Measurements from ENCODE around the gene ADAMTS17. TPM values are rescaled to one million over a fixed set of nuclear protein-coding genes. Genes with fewer than 3 reads are reported as not detected.

ADAMTS17 gene
- total RNA-seq, 1 donor from 2014 or later: 6.2 TPM

DNA sequence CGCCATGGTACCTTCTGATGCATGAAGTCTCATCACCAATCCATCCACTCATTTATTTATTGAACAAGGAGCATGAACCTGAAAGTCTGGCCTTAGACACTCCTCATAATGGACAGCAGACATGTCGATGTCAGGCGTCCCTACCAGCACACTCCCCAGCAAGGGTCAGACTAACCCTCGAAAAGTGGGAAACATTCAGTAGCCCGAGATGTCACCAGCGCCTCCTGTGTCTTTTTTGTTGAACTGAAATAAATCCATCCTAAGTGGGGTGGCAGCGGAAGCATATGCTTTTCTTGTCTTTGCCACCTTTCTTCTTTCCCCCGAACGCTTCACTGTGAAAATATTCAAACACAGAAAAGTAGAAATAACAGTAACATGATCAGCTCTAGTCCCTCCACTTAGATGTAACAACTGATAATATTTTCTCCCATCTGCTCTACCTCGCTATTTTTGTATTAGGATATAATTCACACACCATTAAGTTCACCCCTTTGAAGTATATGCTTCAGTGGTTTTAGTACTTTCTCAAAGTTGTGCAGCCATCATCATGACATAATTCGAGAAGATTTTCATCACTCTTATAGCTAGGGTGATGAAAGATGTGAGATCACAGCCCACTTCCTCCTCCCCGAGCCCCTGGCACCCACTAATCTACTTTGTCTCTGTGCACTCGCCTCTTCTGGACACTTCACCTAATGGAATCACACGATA lies 121.6 kb downstream of the ADAMTS17 start:
- Histone ChIP-seq H3K4me3 (no peak overlapping the region), H3K27me3 (no peaks in the 10 kb centered on the region), H3K36me3 (no peaks in the 10 kb centered on the region), H3K27ac (no peak overlapping the region), H3K9me3 (no peaks in the 10 kb centered on the region), H3K4me1 (peaks cover 5% of the 10 kb centered on the region)
- ATAC-seq: no peak
- TF ChIP-seq, protein P1, sequence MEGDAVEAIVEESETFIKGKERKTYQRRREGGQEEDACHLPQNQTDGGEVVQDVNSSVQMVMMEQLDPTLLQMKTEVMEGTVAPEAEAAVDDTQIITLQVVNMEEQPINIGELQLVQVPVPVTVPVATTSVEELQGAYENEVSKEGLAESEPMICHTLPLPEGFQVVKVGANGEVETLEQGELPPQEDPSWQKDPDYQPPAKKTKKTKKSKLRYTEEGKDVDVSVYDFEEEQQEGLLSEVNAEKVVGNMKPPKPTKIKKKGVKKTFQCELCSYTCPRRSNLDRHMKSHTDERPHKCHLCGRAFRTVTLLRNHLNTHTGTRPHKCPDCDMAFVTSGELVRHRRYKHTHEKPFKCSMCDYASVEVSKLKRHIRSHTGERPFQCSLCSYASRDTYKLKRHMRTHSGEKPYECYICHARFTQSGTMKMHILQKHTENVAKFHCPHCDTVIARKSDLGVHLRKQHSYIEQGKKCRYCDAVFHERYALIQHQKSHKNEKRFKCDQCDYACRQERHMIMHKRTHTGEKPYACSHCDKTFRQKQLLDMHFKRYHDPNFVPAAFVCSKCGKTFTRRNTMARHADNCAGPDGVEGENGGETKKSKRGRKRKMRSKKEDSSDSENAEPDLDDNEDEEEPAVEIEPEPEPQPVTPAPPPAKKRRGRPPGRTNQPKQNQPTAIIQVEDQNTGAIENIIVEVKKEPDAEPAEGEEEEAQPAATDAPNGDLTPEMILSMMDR (IDR thresholded peaks at IDR 0.05): no peak
- no peak for DNase-seq
- intact Hi-C loops (cut with DNase I): no loop called here

DNA sequence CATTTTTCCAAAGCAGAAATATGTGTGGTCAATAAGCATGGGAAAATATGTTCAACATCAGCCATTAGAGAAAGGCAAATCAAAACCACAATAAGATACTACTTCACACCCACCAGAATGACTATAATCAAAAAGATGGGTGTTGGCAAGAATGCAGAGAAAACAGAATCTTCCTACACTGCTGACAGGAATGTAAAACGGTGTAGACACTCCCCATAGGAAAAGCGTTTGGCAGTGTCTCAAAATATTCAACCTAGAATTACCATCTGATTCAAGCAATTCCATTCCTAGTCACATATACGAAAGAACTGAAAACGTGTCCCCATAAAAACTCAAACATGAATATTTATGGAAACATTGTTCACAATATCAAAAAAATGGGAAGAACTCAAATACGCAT lies 123.3 kb downstream of the ADAMTS17 start:
- intact Hi-C loops (cut with DNase I): no loop called here
- ATAC-seq (no peak), DNase-seq (no peak)
- Histone ChIP-seq H3K4me1 (peaks cover 5% of the 10 kb centered on the region), H3K4me3 (no peak overlapping the region), H3K27me3 (no peaks in the 10 kb centered on the region), H3K9me3 (no peaks in the 10 kb centered on the region), H3K27ac (no peak overlapping the region), H3K36me3 (no peaks in the 10 kb centered on the region)
- TF ChIP-seq, protein P1 (IDR thresholded peaks at IDR 0.05): no peak

DNA sequence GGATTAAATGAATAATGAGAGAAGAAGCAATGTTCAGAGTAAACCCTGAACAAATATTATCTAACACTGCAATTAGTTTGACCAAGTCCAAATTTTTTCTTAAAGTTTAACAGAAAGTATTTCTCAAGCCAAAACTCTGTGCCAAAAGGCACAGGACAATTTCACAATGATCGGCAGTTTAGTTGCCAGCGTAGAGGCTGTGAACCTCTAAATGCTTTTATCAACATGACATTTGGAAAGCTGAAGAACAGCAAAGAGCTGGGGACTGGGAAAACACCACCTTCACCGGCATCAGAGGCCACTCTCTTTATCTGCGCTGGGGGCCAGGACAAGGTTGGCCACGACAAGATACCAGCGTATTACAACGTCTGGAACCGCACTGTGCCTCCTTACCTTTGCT lies 125.6 kb downstream of the ADAMTS17 start:
- Histone ChIP-seq H3K9me3 (no peaks in the 10 kb centered on the region), H3K4me1 (peaks cover 9% of the 10 kb centered on the region), H3K27ac (peak overlapping the region; percentile 55), H3K4me3 (no peak overlapping the region), H3K27me3 (no peaks in the 10 kb centered on the region), H3K36me3 (no peaks in the 10 kb centered on the region)
- no peak for ATAC-seq
- no peak for DNase-seq
- intact Hi-C loops (cut with DNase I): no loop called here
- TF ChIP-seq, protein P1 (IDR thresholded peaks at IDR 0.05): no peak

DNA sequence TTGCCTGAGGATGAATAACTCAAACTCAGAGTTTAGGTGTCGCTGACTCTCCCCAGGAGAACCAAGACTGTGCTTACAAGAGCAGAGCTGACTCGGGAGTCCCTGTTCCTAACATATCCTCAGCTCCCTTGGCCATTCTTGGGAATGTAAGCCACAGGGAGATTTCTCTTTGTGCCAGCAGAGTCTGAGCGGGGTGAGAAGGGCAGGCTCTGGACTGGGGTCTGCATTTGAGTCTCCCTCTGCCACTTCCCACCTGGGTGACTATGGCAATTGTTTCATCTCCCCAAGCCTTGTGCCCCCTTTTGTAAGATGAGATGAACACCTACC lies 126.0 kb downstream of the ADAMTS17 start:
- Histone ChIP-seq H3K27ac (peak overlapping the region; percentile 55), H3K4me3 (no peak overlapping the region), H3K36me3 (no peaks in the 10 kb centered on the region), H3K9me3 (no peaks in the 10 kb centered on the region), H3K27me3 (no peaks in the 10 kb centered on the region), H3K4me1 (peaks cover 9% of the 10 kb centered on the region)
- peak; percentile 8 for ATAC-seq
- DNase-seq: peak; percentile 12
- TF ChIP-seq, protein P1 (IDR thresholded peaks at IDR 0.05): no peak
- intact Hi-C loops (cut with DNase I): no loop called here

DNA sequence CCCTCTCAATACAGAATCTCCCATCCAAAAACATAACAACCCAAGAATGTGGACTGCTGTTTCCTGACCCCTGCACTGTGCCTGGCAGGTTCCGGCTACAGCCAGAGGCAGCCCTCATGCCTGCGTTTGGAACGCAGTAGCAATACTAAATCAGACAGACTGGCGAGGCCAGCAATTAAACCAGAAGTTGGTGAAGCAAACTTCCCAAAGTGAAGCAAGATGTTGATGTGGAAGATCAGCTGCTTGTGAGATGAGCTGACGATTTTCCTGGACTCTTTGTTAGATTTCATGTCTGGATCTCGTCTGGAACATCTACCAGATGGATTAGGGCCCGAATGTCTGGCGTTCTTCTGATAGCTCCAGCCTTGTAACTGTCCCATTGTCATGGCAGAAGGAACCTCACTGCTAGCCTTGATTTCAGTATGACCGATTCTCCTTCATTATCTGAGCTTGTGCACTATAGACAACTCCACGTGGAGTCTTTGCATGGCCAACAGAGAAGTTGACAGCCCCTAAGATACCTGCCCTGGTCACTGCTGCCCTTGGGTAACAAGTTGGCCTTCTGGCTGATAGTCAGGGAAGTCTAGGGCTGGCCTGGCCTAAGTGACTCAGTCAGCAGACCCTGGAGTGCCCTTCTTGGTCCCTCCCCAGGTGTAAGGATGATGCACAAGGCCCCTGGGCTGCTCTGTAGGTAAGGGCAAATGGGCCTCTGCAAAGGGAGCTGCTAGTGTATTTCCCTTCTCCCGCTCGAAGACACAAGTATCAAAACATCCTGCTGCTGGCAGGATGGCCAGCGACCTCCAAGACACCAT lies 126.5 kb downstream of the ADAMTS17 start:
- no peaks in the 10 kb centered on the region for H3K36me3 ChIP-seq
- intact Hi-C loops (cut with DNase I): no loop called here
- no peaks in the 10 kb centered on the region for H3K27me3 ChIP-seq
- no peak overlapping the region for H3K4me3 ChIP-seq
- TF ChIP-seq, protein P1 (IDR thresholded peaks at IDR 0.05): no peak
- ATAC-seq (peak; percentile 55), DNase-seq (peak; percentile 30)
- peak overlapping the region; percentile 55 for H3K27ac ChIP-seq
- H3K4me1 ChIP-seq: peaks cover 9% of the 10 kb centered on the region
- H3K9me3 ChIP-seq: no peaks in the 10 kb centered on the region
